CD4-positive, alpha-beta T cell treated with Interleukin-15 for 4 hours (primary cell): Measurements from ENCODE around the gene ROR2.

Experiments used
- DNase-seq: peaks from one replicate; pipeline ENCODE4 v3.0.0-alpha.2; 2020; ENCODE audit warnings: low spot score

Gene ROR2

DNA sequence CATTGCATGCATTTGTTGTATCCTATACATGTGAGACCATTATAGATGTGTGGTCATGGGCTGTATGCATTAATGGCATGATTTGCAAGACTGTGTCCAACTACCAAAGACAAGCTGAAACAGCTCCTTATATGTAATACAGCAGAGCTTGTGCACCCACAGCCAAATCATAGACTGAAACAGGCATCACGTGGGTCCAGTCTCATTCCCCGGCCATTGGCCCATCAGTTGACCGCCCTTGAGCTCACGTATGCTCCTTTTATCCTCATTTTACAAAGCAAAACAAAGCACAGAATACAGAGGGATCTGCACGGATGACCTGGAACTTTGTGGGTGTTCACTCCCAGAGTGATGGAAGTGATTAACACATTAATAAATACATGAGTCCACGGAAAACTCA, 109.1 kb downstream of the ROR2 start:
- no peak for DNase-seq

- DNase-seq, result no peak
Observed at GRCh38 chr9:91840469-91840868, 109.6 kb downstream of the ROR2 start.

DNA sequence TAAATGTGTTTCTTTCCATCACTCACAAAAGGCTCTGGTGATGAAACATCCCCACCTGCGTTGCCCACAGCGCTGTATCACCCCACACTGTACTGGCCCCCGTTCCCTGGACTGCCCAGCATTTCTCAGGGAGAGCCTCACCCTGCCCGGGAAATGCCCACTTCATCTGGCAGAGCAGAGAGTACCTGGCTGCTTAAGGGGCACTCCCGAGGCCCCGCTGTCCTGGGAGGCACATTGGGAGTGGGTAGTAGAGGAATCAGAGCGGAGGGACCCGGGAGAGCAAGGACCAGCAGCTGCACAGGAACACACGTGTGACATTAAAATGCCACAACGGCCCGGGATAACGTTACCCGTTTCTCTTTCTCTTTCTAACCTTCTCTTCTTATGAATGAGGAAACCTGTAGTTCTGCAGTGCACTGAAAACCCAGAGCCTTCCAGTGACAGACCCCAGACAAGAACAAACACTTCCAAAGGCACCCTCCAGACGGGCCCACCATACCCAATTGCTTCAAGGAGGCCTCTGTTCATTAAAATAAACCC, 110.0 kb downstream of the ROR2 start:
- DNase-seq, result no peak

DNA sequence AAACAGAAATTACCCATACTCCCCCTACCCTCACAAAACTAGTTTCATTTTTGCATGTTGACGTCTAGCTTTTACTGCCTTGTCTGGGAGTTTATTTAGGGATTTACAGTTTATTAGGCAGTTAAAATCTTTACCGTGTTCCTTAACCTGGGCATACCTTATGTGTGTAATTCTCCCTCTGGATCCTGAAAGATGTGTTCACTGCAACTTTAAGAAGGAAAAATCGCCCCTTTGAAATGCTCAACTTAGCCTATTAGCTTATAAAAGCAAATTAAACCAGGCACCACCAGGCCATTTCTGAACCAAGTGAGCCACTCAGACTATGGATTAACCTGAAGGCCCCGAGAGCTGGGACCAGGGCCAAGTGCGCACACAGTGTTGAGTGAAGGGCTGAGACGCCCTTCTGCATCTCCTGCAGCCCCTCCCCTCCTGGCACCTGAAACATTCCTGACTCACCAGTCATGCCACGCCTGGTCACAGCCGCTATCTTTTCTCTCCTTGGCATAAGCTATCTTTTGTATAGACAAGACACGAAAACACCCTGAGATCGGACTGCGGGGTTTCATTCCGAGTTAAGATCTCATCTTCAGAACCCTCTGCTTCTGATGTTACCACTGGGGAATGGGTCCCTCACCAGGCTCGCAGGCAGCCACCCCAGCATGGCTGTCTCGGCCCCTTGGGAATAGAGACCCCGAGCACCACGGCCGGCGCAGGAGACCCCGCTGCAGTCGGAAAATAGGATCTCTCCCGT, 111.9 kb downstream of the ROR2 start:
- no peak for DNase-seq

DNA sequence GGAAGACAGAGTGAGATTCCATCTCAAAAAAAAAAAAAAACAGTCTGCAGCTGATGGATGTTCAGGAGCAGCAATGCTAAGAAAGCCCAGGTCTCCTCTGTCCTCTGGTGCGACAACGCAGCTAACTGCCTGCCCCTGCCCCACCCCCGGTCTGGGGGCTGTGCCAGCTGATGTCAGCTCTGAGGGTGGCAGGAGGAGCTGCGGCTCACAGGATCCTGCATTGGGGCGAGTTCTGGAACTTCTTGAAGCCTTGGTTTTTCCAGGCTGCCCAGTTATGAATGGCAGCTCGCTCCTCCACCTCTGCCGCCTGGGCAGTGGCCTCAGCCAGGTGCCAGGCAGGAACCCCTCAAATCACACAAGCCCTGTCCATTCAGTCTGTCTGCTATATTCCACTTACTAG, 113.5 kb downstream of the ROR2 start:
- no peak for DNase-seq

DNA sequence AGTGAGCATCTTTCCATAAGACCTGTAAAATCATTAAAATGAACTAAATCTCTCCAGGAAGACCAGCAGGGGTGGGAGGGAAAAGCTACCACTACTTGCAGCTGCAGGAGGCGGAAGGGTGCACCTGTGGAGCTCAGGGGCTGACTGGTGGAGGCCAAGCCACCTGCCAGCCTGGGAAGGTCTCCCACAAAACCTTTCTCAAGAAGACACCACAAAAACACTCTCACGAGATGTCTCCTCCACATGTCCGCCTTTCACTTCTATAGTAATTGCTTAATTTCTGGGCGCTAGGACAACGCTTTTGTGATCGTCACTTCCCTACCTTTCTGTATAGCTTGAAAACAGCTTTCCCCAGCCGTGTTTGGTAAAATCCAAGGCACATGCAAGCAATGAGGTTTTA, 114.4 kb downstream of the ROR2 start:
- DNase-seq, result no peak

GRCh38 chr9:91835216-91835615, 114.8 kb downstream of the ROR2 start:
- DNase-seq, result no peak

- DNase-seq, result no peak
Observed at GRCh38 chr9:91834740-91835139, 115.3 kb downstream of the ROR2 start.

- DNase-seq, result no peak
Observed at GRCh38 chr9:91833878-91834255, 116.2 kb downstream of the ROR2 start.

DNA sequence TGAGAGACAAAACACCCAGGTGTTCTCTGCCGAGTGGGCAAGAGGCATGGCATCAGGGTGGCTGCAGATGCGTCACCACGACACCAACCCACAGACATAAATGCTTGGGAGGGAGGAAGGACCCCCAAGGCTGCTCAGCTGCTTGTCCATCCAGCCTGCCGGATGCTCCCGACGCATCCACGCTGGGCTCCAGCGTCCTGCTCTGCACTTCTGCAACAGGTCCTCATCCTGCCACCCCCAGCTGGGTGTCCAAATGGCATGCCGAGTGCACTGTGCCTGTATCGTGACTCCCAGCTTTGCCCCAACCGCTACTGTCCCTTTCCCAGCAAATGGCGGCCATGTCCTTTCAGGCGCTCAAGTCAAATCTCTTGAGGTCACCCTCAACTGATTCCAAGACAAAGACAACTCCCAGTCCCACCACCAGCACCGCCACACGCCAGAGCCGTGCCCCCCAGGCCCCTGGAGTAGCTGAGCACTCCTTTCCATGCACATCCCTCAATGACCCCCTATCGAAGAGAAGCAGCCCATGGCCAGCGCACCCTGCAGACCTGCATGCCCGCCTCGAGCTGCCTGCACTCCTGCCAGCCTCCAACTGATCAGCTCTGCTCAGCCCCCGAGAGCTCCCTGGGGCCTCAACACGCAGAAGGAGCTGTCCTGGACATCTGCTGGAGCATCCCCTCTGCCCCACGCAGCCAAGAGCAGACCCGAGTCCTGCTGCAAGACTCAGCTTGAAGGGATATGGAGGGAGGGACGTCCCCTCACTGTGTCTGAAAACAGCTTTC, 116.7 kb downstream of the ROR2 start:
- no peak for DNase-seq

DNA sequence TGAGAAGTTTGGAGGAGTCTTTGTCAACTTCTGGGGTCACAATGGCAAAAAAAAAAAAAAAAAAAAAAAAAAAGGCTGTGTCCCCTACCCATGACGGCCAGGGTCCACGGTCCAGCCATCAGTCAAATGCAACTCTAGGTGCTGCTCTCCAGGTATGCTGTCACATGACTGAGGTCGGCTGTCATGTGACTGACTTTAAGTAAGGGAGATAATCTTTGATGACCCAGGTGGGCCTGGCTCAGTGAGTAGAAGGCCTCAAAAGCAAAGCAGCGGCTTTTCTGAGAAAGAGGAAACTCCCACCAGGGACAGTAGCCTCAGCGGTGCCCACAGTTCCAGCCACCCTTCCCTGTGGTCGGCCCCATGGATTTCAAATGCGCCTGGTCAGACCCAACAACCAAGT, 117.7 kb downstream of the ROR2 start:
- no peak for DNase-seq

DNA sequence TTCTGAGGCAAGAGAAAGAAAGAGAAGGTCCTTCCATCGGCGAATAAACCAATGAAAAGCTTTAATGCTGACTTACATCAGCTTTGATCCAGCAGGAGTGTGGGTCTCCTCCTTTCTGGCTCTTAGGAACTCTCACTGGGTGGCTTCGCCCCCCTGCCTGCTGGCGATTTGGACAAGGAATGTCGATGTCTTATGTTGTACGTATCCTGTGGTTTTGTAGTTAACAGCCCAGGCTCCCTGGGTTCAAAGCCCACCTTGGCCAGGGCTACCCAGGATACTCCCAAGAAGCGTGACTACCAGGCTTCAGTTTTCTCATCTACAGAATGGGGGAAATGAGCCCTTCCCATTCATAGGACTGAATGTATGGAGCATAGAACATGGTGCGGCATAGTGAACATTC, 124.2 kb downstream of the ROR2 start:
- DNase-seq, result no peak

DNA sequence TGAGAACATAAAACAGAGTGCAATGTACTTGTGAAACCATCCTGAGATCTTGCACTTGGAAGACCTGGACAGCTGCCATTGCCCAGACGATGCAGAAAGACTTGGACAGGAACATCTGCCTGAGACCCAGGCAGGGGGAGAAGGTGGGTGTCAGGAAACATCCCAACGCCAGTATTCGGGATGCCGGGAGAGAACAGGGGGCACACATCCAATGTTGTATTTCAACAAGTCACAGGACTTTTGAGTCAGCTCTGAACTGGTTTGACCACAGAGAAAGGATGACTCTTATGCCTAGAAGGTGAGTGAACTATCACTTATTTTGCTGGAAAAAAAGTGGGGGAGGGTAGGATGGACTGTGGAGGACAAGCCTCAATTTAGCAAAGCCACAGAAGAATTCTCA, 124.6 kb downstream of the ROR2 start:
- no peak for DNase-seq

GRCh38 chr9:91824601-91825305, 125.3 kb downstream of the ROR2 start:
- no peak for DNase-seq

GRCh38 chr9:91824151-91824550, 125.9 kb downstream of the ROR2 start:
- DNase-seq, result no peak

DNA sequence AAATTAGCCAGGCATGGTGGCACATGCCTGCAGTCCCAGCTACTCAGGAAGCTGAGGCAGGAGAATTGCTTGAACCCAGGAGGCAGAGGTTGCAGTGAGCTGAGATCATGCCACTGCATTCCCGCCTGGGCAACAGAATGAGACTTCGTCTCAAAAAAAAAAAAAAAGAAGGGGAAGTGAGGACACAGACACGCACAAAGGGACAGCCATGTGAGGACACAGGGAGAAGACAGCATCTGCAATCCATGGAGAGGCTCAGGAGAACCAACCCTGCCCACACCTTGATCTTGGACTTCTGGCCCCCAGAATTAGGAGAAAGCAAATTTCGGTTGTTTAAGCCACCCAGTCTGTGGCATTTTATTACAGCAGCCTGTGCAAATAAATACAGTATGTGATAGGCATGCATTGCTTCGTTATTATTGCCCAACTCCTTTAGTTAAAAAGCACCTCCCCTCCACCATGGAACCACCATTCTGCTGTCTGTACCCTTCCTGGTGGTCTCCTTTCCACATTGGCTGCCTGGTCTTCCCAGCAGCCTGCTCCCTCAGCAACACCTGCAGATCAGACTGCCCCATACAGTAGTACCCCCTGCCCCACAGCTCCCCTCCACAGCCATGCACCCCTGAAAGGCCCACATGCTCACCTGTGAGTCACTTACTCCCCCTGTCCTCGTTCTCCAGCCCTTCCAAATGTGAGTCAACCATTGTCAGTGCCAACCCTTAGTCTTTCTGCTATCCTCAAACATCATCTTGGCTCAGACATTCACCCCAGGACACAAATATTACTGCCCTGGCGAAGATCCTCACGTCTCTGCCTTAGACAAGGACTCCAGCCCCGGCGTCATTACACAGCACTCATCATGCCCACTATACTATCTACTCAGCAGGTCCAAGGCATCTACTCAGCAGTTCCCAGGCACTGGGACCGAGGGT, 128.8 kb downstream of the ROR2 start:
- no peak for DNase-seq

DNA sequence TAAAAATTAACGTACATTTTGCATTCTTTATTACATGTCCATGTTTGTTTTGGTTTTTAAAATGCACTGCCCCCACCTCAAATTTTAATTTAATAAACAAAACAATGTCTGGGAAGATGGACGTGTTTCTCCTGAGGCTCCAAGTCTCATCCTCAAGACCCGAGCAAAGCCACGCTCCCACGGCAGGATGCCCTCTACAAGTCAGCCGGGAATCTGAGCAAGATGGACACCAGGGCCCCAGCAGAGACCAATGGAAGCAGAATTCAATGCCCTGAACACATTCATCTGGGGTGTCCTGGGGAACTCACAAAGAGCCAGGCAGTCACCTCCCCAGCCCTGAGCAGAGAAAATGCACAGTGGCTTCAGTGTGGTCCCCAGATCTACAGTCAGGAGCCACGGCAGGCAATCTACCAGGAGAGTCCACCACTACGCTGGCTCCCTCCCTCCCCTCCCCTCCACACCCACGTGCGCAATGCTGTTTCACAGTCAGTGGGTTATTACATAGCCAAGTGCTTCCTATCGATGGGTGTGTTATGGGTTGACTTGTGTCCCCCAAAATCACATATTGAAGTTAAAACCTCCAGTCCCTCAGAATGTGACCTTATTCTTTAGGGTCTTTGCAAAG, 129.8 kb downstream of the ROR2 start:
- DNase-seq, result no peak

DNA sequence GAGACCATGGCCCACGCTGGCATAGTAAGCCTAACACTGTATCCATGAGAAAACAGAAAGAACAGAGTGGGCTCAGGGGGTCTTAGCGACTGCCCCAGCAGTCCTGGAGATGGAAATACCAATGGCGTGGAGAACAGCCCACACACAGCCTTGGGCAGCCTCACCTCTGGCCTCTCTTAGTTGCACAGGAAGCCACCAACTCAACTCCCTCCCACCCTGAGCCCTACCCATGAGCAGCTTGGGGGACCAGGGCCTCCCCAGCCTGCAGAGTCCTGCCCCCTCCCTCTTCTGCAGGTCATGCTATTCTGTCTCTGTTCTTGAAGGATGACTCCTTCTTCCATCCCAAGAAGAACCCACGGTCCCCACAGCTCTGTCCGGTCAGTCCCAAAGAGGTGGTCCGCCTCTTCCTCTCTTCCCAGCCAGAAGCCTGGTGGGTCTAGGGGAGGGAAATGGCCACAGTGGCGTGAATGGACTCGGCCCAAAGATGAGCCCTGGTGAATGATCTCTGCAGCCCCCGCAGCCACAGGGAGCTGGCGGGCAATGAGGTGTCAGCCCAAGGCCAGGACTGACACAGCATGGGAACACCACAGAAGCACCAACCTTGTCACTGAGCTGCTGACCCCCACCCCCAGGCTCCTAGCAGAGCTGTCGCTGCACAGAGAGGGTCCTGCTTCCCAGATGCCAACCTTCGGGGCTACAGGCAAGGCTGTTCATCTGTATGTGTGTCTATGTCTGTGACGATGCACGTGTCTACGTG, 131.2 kb downstream of the ROR2 start:
- no peak for DNase-seq

DNA sequence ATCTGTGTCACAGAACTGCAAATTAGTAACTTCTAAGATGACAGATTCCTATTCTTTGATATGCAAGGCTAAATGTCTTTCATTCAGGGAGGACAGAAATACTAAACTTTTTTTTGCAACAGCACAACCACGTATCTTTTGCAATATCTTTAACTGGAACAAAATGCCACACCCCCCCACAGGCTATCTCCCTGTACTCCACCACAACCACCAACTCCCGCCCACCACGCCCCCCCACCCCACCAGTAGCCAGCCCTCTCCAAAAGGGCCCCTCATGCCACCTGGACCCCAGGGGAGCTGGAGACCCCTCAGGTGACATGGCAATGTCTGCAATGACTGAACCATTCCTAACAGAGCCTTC, 131.8 kb downstream of the ROR2 start:
- no peak for DNase-seq

DNA sequence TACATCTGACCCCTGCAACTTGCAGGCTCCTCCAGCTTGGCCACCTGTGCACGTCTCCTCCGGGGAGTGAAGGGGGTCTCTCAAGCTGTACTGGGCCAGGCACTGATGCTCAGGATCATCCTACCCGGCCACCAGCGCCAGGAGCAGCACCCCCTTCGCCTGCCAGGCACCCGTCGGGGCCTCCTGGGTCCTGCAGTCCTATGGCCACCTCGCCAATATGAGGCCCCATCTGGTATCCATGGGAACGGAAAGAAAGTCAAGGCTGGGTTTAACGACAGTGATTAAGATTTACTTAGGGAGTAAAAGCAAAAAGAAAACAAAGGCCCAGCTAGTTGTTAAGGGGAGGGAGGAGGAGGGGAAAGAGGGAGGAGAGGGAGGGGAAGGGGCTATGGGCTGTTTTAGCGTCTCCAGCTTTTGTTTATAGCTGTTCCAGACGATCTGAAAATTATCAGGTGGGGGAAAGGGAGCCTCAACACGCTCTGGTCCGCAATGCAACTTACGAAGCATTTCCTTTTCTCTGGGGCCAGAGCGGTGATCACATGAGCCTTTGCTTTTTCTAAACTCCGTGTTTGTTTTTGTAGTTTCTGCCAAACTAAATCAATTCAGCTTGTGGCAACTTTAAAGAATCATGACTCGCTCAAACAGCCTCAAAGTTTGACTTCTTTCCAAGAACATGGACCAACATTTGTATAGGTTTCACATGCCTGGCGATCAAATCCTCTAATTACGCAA, 132.4 kb downstream of the ROR2 start:
- DNase-seq, result no peak
